ENCODE measurements around the gene MERTK.
"Not testable (repeated sequence)": the region's sequence is repeated elsewhere in the genome, so short reads cannot be mapped to it uniquely, and the experiment has no call there.

Gene MERTK

GRCh38 chr2:112019569-112019982, 121.2 kb downstream of the MERTK start:
- DNase-seq = no peak

- DNase-seq = no peak
These were observed 122.2 kb downstream of the MERTK start for GRCh38 chr2:112020561-112020960.

GRCh38 chr2:112021290-112021689, 122.9 kb downstream of the MERTK start:
- no peak for DNase-seq

GRCh38 chr2:112021781-112022231, 123.4 kb downstream of the MERTK start:
- no peak for DNase-seq

- DNase-seq = no peak
These were observed 125.3 kb downstream of the MERTK start for GRCh38 chr2:112023707-112024106.

GRCh38 chr2:112024231-112024630, 125.8 kb downstream of the MERTK start:
- DNase-seq = no peak

- DNase-seq = no peak
These were observed 126.6 kb downstream of the MERTK start for GRCh38 chr2:112024896-112025491.

- DNase-seq = no peak
These were observed 128.1 kb downstream of the MERTK start for GRCh38 chr2:112026509-112026908.

GRCh38 chr2:112027767-112028166, 129.4 kb downstream of the MERTK start:
- DNase-seq = no peak

GRCh38 chr2:112029164-112029563, 130.8 kb downstream of the MERTK start:
- no peak for DNase-seq

GRCh38 chr2:112031473-112032223, 133.2 kb downstream of the MERTK start:
- peak; percentile 38 for DNase-seq

- no peak for DNase-seq
These were observed 133.8 kb downstream of the MERTK start for GRCh38 chr2:112032224-112032586.

- no peak for DNase-seq
These were observed 134.5 kb downstream of the MERTK start for GRCh38 chr2:112032689-112033465.

- DNase-seq = no peak
These were observed 135.2 kb downstream of the MERTK start for GRCh38 chr2:112033600-112033999.

- no peak for DNase-seq
These were observed 136.5 kb downstream of the MERTK start for GRCh38 chr2:112034924-112035323.

- DNase-seq = no peak
These were observed 137.4 kb downstream of the MERTK start for GRCh38 chr2:112035786-112036185.

- not testable (repeated sequence) for DNase-seq
These were observed 141.1 kb downstream of the MERTK start for GRCh38 chr2:112039556-112039955.

GRCh38 chr2:112040066-112040465, 141.7 kb downstream of the MERTK start:
- DNase-seq = not testable (repeated sequence)

GRCh38 chr2:112041460-112041859, 143.1 kb downstream of the MERTK start:
- not testable (repeated sequence) for DNase-seq

- DNase-seq = no peak
These were observed 147.1 kb downstream of the MERTK start for GRCh38 chr2:112045446-112046014.

GRCh38 chr2:112046231-112046630, 147.8 kb downstream of the MERTK start:
- no peak for DNase-seq

GRCh38 chr2:112047537-112048235, 149.3 kb downstream of the MERTK start:
- DNase-seq = no peak

- DNase-seq = no peak
These were observed 149.8 kb downstream of the MERTK start for GRCh38 chr2:112048236-112048592.

All from NCI-H446 treated with DMSO at 0.1 percent for 48 hours (cell line).